Measurements from ENCODE around the gene RNF38. TPM values are rescaled to one million over a fixed set of nuclear protein-coding genes. Genes with fewer than 3 reads are reported as not detected.

RNF38 gene
- total RNA-seq, 1 experiment from 2014 or later = 60.2 TPM

DNA sequence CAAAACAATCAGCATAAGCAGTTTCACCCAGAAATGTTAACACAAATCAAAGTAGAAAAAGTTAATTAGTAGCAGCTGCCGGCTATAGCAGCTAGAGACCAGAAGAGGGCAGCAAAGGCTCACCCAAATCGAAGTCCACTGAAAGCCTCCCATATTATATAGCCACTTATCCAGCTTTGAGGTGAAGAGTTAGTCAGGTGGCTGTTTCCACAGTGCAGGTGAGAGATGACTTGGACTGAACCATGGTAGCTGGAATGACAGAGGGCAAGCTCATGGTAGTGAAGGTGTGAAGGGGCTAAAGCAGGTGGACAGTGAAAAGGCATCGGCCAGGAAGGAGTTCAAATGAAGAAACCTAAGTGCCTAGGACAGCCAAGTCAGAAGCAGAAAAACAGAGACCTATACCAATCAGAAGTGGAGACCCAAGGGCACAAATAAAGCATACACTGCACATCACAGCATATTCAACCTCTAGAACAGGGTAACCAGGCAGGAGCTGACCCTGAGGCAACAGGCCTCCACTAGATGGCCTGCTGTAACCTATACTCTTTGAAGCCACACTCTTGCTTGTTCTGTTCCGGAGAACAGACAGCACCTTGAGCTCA lies 7.2 kb upstream of the RNF38 start:
- Mint-ChIP-seq H3K36me3 (ENCODE audit: insufficient read depth in 1 of 3, low read depth in 3 of 3) (peaks cover 4 to 14% (median 4%) of the 10 kb centered on the region in 3 experiments; a peak in 5 of 7 replicates), H3K9me3 (peaks cover 0 to 4% of the 10 kb centered on the region in 2 experiments; a peak in 3 of 5 replicates), H3K4me3 (no peak overlapping the region), H3K4me1 (peaks cover 15 to 20% of the 10 kb centered on the region in 2 experiments), H3K27me3 (ENCODE audit: low read depth) (no peaks in the 10 kb centered on the region), H3K27ac (peak overlapping the region; percentile 35 to 89 (median 80); a peak in 5 of 7 replicates)
- TF ChIP-seq CTCF (conservative IDR thresholded peaks at IDR 0.05) = peak; percentile 94
- no peaks in the 10 kb centered on the region for H3K23me2 ChIP-seq (ENCODE audit: insufficient read length, low read depth, low read length, poor library complexity, severe bottlenecking)
- H2AFZ ChIP-seq (ENCODE audit: low read length) = no peak overlapping the region
- no peak overlapping the region for H2AK5ac ChIP-seq (ENCODE audit: insufficient read length, low read length)
- H3K23ac ChIP-seq (ENCODE audit: insufficient read length, low read depth, low read length) = no peak overlapping the region
- no peak overlapping the region for H2BK12ac ChIP-seq (ENCODE audit: insufficient read length, low read depth, low read length)
- no peak overlapping the region for H2BK5ac ChIP-seq (ENCODE audit: insufficient read length, low read length)
- no peak overlapping the region for H3K18ac ChIP-seq (ENCODE audit: insufficient read length, low read depth, low read length)
- H2BK120ac ChIP-seq (ENCODE audit: low read depth, low read length, poor library complexity, severe bottlenecking) = no peak overlapping the region
- no peak overlapping the region for H3K14ac ChIP-seq (ENCODE audit: insufficient read depth, low read length)
- peaks cover 6% of the 10 kb centered on the region for H3K79me2 ChIP-seq (ENCODE audit: insufficient read depth, low read length)
- DNase-seq = peak; percentile 67
- no peak overlapping the region for H3K56ac ChIP-seq (ENCODE audit: insufficient read length, low read depth, low read length)
- no peak overlapping the region for H3T11ph ChIP-seq (ENCODE audit: low read length)
- no peak overlapping the region for H3K4ac ChIP-seq (ENCODE audit: low read depth, low read length)
- H3K79me1 ChIP-seq (ENCODE audit: insufficient read depth, low read depth, low read length, poor library complexity, severe bottlenecking) = no peaks in the 10 kb centered on the region
- H4K8ac ChIP-seq (replicated peaks; ENCODE audit: insufficient read length, low read depth, low read length) = no peak overlapping the region
- no peak overlapping the region for H3K27ac ChIP-seq (ENCODE audit: insufficient read length, low read depth, low read length)
- H3K4me1 ChIP-seq (ENCODE audit: insufficient read depth, low read length) = no peaks in the 10 kb centered on the region; the same call in 1 of the 2 replicates
- no peak overlapping the region for H2BK20ac ChIP-seq (ENCODE audit: low read depth, low read length, poor library complexity, severe bottlenecking)
- H2BK15ac ChIP-seq (ENCODE audit: low read depth, low read length) = no peak overlapping the region
- H3K9me3 ChIP-seq (ENCODE audit: control insufficient read depth, low read depth, low read length) = no peaks in the 10 kb centered on the region
- no peaks in the 10 kb centered on the region for H3K27me3 ChIP-seq (ENCODE audit: insufficient read depth, low read length)
- H3K9ac ChIP-seq (ENCODE audit: extremely low read depth, insufficient read length, low read length) = no peak overlapping the region
- H4K5ac ChIP-seq (ENCODE audit: insufficient read length, low read depth, low read length) = no peak overlapping the region
- WGBS (ENCODE audit: extremely low coverage, insufficient read length, low lambda C conversion rate) = no CpG with 5 or more reads among the region's 4 CpGs
- no peak overlapping the region for H3K4me2 ChIP-seq (ENCODE audit: insufficient read depth, insufficient read length, low read length)
- no peaks in the 10 kb centered on the region for H4K20me1 ChIP-seq (ENCODE audit: control insufficient read depth, insufficient read depth, insufficient read length)
- H4K91ac ChIP-seq (ENCODE audit: insufficient read length, low read depth, low read length) = no peak overlapping the region
